ENCODE measurements around the gene SORBS1.

DNA sequence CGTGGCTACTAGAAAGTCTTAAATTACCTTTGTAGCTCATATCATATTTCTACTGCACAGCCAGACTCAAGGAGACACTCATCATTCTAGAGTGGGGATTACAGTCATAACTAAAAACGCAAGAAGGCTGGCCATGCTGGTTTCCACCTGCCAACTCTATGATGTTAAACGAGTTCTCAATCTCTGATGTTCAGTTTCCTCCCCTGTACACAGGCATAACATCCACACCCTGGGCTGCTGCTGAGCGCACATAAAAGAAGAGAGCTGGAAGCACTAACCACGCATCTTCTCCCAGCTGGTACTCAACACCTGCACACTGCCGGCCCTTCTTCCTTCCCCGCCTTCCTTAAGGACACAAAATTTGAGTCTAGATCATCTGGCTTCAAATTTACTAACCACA is 60.5 kb downstream of the SORBS1 start:
- TF ChIP-seq, protein P1, sequence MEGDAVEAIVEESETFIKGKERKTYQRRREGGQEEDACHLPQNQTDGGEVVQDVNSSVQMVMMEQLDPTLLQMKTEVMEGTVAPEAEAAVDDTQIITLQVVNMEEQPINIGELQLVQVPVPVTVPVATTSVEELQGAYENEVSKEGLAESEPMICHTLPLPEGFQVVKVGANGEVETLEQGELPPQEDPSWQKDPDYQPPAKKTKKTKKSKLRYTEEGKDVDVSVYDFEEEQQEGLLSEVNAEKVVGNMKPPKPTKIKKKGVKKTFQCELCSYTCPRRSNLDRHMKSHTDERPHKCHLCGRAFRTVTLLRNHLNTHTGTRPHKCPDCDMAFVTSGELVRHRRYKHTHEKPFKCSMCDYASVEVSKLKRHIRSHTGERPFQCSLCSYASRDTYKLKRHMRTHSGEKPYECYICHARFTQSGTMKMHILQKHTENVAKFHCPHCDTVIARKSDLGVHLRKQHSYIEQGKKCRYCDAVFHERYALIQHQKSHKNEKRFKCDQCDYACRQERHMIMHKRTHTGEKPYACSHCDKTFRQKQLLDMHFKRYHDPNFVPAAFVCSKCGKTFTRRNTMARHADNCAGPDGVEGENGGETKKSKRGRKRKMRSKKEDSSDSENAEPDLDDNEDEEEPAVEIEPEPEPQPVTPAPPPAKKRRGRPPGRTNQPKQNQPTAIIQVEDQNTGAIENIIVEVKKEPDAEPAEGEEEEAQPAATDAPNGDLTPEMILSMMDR (IDR thresholded peaks at IDR 0.05; ENCODE audit: low read length), result no peak
- TF ChIP-seq EZH2 (optimal IDR thresholded peaks at IDR 0.05; ENCODE audit: low read depth, low read length), result no peak
